HL-60/S4 treated with retinoic acid at 250 ng/mL for 4 days and 3 days (cell line): ENCODE measurements around the gene KPNA3.
"Not testable (repeated sequence)": the region's sequence is repeated elsewhere in the genome, so short reads cannot be mapped to it uniquely, and the experiment has no call there.

Experiments
- in situ Hi-C: fragments of 300-500 bp; cut with MboI; formaldehyde crosslinking; loops from 2 replicates; pipeline ENCODE4 v1.7.0; 2022; ENCODE audit warnings: low sequenced_read_pairs

Gene KPNA3

DNA sequence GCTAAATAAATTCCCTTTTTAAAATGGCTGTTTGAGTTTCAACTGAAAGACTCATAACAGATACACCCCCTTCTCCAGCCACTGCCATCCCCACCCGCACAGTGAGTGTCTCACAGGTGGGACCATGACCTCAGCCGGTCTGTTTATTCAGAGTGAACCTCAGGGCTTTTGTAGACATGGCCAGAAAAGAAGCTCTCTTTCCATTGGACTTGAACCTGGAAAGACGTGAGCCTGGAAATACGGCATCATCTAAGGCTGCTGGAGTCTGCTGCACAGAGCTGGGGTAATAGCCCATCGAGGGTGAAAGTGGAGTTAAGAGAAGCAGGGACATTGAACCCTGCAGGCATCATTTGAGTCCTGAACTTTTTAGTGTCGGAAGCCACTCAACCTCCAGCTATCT, 15.2 kb upstream of the KPNA3 start:
- in situ Hi-C loops, result no loop called here

DNA sequence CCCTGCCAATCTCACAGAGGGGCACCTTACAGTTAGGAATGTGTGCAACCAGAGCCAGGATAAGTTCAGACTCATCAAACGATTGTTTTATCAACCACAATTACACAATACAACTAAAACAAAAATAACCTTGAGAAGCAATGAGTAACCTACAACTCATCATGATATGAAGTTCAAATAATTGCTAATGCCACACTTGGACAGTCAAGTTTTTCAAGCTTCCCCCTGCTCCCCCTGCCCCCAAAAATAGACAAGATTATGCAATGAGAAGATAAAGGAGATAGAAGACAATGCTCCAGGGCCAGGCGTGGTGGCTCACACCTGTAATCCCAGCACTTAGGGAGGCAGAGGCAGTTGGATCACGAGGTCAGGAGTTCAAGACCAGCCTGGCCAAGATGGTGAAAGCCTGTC, 13.6 kb upstream of the KPNA3 start:
- in situ Hi-C loops, result no loop called here

DNA sequence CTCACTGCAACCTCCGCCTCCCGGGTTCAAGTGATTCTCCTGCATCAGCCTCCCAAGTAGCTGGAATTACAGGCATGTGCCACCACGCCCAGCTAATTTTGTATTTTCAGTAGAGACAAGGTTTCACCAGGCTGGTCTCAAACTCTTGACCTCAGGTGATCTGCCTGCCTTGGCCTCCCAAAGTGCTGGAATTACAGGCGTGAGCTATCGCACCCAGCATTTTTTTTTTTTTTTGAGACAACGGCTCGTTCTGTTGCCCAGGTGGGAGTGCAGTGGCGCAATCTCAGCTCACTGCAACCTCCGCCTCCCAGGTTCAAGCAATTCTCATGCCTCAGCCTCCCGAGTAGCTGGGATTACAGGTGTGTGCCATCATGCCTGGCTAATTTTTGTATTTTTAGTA, 10.6 kb upstream of the KPNA3 start:
- in situ Hi-C loops, result not testable (repeated sequence)

DNA sequence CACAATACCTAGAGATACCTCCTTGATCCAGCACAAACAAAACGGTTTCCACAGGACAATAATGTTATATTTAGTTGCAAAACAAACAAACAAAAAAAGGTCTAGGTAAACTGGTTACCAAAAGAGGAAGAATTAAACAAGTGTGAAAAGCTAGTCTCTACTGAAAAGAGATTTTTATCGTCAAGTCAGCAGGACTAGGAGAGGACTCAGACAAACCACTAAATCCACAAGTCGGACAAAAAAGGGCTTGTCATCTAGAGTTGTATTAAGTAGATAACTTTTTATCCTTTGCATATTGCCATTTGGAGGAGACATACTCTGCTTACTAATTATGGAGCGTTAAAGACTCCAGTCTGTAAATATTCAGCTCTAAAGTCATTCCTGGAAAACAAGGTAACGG, 9.9 kb upstream of the KPNA3 start:
- in situ Hi-C loops, result no loop called here

DNA sequence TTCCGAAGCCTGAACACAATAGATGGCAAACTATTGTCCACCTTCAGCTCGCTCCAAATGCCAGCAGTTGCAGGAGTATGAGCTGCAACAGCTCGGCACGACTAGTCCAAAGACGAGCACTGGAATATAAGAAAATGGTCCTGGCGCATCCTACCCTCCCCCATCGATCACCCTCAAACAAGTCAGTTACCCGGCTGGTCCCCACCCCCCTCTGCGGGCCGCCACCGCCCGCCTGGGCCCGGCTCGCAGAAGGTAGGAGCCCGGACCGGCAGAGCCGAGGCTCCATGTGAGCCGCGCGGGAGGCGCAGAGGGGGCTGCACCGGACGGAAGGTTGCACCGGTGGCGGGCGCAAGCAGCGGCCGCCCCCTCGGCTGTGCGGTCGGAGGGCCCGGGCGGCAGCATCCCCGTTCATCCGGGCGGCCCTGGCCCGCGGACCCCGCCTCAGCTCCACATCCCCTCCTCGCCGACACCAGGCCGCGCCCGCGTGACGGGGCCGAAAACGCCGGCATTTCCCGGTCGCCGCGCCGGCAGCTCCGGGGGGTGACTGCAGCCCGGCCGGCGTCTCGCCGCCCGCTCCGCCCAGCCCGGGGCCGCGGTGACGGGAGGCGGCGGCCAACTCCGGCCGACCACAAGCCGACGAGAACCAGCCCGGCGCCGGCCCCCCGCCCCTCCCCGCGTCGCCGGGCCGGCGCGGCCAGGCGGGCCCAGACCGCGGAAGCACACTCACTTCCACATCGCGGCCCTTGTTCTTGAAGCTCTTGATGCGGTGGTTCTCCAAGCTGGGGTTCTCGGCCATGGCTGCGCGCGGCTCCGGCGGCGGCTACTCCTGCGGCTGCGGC, 552 bp downstream of the KPNA3 start:
- in situ Hi-C loops, result no loop called here

DNA sequence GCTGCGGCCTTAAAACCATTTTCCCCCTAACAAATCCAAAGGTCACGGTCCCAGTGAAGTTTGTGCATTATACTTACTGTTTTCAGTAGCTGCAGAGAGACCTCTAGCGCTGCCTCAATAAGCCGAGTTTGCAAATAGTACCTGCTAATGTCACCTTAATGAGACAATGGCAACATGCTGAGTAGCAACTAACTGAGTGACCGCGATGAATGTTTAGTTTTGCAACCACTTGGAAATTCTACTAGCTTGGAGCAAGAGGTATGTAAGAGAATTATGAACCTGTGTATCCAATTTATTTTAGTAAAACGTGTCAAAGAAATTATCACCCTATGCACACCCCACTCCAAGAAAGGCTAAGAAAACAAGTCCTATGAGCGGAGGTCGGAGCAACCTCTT, 1.2 kb downstream of the KPNA3 start:
- in situ Hi-C loops, result no loop called here

DNA sequence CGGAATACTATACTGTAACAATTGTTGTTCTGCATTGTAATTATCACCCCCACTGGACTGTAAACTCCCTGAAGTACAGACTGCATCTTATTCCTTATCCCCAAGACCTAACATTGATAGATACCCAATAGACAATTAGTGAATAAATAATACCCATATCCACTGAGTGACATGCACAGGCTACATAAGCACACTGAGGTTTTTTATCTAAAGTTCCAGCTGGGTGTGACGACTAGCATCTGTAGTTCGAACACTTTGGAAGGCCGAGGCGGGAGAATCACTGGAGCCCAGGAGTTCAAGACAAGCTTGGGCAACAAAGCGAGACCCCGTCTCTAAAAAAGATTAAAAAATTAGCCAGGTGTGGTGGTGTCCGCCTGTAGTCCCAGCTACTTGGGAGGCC, 2.5 kb downstream of the KPNA3 start:
- in situ Hi-C loops, result no loop called here

DNA sequence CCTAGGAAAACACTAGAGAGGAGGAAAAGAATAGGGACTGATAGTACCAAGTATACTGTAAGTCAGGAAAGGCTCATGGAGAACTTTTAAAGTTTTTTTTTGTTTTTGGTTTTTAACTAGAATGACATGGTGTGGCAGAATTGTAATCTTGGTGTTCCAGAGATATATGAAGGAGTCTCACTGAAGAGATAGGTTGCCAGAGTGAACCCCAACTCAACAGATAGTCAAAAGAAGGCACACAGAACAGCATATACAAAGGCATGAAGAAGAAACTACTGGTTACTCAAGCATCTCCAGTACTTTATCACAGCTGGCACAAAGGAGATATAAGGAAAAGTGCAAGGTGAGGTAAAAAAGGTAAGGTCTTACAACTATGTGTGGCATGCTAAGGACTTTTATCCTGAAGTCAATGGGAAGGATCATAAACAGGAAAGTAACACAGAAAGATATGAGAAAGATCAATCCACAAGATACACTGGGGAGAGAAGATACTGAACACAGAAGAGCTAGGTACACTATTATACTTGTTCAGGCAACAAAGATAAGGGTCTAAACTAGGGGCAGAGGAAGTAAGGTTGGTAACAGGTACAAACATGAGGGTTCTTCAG, 6.0 kb downstream of the KPNA3 start:
- in situ Hi-C loops, result no loop called here

DNA sequence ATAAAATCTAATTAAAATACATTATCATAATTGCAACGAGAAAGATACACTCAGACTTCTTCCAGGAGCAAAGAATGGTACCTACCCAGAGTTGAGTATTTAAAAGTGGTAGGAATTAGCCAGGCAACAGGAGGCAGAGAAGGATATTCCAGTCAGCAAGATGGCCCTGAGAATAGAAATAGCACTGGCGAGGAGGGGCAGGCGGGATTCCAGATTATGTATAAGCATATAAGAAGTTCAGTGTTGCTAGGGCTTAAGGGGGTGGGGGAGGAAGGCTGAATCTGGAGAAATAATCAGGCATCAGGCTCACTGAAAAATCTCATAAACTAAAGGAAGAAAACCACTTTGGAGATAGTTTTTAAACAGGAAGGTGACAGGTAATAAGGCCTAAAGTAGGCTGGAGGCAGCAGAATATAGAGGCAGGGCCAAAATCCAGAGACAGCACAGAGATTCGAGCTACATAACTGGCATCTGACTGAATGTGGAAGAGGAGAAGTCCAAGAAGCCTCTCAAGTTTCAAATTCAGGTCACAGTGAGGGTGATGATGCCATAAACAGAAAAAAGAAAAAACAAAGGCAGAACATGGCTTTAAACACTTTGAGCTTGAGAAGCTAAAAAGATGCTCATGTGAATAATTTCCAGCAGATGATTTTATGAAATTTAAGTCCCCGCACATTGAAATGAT, 7.5 kb downstream of the KPNA3 start:
- in situ Hi-C loops, result no loop called here

DNA sequence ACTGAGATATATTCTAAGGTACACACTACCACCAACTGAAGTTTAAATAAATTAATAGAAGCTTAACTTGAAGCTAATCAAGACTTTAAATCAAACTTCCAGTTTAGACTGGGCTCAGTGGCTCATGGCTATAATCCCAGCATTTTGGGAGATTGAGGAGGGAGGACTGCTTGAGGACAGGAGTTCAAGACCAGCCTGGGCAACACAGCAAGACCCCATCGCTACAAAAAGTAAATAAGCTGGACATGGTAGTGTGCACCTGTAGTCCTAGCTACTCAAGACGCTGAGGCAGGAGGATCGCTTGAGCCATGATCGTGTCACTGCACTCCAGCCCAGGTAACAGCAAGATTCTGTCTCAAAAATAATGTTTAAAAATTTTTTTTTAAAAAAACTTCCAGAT, 8.6 kb downstream of the KPNA3 start:
- in situ Hi-C loops, result no loop called here

DNA sequence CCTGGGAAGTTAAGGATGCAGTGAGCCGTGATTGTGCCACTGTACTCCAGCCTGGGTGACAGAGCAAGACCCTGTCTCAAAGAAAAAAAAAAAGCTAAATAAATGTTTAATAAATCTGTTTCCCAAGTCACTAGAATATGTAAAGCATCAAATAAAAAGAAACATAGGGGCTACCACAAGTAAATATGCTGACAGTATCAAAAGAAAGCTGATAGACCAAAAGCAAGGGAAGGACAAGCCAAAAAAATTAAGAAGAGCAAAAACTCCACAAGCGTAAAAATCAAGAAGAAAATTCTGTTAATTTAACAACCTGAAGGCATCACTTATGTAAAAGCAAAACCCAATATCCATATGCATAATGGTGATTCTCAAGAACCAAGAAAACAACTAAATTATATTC, 9.7 kb downstream of the KPNA3 start:
- in situ Hi-C loops, result no loop called here

DNA sequence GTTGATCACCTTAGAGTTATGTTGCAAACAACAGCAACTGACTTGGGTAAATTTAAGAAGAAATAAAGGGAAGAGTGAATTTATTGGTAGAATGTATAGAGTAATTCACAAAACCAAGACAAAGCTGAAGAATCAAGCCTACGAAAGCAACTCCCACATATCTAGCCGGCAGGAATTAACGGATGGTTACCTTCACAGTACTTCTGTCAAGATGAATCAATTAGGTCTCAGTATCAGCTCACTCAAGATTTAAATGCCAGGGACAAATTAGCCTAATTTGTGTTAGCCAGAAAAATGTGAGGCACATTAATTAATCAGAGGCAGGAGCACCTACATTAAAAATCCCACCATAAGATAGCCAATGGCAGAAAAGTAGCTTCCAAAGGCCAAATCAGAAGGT, 10.7 kb downstream of the KPNA3 start:
- in situ Hi-C loops, result no loop called here

DNA sequence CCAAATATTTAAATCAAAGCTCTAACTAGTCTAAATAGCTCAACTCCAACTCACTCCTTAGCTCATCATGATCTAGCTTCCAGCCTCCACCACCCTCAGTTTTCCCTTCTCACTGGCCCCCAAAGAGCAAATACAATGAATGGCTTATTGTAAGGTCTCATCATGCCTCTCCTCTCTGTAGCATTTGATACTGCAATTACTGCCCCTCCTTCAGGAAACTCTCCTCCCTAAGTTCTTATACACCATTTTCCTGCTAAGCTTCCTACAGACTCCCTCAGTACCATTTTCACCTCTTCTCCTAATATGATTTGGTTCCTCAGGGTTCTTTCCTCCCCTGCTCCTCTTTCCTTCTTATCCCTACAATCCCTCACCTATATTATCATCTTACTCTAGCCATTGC, 12.8 kb downstream of the KPNA3 start:
- in situ Hi-C loops, result no loop called here

DNA sequence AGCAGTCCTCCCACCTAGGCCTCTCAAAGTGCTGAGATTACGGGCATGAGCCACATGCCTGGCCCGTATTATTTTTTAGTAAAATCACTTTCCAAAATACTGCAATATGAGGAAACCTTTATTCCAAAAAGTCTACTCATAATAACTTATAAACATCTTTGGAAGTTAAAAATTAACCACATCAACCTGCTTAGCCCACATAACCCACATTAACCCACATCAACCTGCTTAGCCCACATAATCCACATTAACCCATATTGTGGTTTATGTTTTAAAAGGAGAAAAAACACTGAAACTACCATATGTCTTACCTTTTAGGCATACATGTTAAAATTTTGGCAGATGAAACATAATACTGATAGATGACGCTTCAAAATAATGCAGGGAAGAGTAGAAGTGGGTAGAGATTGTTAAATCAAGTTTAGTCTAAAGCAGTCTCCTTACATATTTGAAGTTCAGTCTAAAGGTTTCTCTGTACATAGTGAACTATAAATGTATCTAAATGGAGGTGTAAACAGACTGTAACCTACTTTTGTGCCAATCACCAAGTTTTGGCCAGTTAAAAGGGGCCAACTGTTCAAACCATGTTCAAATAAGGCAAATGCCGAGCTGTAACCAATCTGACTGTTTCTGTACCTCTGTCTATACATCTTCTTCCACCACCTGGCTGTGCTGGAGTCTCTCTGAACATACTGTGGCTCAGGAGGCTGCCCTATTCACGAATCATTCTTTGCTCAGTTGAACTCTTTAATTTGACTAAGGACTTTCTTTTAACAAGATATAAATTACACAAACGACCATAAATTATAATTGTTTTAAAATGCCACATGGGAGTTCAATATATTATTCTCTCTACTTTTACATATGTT, 14.5 kb downstream of the KPNA3 start:
- in situ Hi-C loops, result no loop called here

DNA sequence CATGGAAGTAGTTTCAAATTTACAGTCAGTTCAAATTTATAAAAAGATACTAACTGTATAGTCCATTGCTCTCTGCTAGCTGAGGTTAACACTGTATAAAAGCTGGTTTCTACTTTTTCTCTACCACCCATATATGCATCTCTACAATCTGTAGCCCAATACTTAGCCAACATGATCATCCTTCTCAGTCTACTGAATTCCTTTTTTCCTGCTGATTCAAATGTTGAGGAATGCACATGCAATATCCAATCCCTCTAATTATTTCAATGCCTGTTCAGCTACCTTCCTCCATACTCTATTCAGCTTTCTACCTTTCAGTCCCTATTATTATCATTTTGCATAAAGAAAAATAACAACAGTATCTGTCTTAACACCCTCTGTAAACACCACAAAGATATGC, 15.6 kb downstream of the KPNA3 start:
- in situ Hi-C loops, result no loop called here

DNA sequence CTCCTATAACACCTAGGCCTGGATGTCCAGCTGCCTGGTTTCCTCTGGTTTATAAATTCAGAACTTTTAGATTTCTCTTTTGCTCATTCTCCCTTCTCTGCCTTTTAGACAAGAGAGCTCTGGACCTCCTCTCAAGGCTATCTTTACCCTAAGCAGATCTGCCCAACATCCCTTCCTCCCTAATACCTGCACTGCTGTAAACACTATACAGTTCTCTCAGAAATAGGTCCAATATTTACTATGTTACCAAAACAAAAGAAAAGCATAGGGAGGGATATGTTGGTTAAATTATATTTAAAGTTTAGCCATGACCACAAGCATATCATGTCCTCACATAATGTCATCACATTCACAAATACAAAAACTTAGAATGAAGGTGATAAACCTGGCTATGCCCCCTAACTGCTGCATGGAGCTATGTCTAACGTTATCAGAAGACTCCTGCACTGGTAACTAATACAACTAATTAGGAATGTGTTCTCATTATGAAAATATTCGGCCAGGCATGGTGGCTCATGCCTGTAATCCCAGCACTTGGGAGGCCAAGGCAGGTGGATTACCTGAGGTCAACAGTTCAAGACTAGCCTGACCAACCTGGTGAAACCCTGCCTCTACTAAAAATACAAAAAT, 18.0 kb downstream of the KPNA3 start:
- in situ Hi-C loops, result no loop called here

DNA sequence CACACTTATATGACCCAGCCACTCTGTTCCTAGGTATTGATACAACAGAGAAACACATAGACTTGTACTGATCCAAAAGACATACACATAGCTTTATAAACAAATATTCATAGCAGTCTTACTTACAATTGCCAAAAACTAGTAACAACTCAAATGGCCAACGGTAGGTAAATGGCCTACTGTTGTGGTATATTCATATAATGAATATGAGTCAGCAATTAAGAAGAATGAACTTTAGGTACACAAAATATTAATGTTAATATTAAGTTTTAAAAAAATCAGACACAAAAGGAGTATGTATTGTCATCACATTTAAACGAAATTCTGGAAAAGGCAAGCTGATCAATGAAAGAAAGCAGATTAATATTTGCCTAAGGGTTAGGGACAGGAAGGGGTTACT, 19.7 kb downstream of the KPNA3 start:
- in situ Hi-C loops, result no loop called here

DNA sequence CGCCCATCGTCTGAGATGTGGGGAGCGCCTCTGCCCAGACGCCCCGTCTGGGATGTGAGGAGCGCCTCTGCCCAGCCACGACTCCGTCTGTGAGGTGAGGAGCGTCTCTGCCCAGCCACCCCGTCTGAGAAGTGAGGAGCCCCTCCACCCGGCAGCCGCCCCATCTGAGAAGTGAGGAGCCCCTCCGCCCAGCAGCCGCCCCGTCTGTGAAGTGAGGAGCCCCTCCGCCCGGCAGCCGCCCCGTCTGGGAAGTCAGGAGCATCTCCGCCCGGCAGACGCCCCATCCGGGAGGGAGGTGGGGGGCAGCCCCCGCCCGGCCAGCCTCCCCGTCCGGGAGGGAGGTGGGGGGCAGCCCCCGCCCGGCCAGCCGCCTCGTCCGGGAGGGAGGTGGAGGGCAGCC, 30.7 kb downstream of the KPNA3 start:
- in situ Hi-C loops, result not testable (repeated sequence)

DNA sequence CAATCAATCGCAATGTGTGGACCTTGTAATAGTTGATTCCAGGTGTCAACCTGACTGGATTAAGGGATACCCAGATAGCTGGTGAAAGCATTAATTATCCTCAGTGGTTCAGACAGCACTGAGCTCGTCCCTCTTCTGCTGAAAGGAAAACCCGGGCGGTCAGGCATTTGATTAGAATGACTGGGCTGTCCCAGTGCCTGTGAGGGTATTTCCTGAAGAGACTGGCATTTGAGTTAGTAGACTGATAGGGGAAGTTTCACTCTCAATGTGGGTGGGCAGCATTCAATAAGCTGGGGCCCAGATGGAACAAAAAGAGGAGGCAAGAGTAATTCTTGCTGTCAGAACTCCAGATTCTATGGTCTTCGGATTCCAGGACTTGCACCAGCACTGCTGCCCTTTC, 31.9 kb downstream of the KPNA3 start:
- in situ Hi-C loops, result no loop called here

DNA sequence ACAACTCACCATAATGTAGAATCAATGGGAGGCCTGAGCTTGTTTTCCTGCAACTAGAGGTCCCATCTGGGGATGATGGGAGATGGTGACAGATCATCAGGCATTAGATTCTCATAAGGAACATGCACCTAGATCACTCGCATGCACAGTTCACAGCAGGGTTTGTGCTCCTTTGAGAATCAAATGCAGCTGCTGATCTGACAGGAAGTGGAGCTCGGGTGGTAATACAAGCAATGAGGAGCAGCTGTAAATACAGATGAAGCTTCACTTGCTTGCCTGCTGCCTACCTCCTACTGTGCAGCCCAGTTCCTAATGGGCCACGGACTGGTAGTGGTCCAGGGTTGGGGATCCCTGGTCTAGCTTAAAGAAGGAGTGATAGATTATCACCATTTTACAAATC, 33.0 kb downstream of the KPNA3 start:
- in situ Hi-C loops, result no loop called here

DNA sequence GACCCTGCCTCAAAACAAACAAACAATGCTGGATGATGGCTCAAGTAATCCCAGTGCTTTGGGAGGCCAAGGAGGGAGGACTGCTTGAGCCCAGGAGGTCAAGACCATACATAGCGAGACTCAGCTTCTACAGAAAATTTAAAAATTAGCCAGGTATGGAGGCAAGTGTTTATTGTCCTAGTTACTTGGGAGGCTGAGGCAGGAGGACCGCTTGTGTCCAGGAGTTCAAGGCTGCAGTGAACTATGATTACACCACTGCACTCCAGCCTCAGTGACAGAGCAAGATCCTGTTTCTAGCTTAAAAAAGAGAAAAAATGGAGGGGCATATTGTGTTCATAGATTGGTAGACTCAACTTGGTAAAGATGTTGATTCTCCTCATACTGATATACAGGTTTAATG, 36.2 kb downstream of the KPNA3 start:
- in situ Hi-C loops, result no loop called here
